Left renal cortex interstitium (tissue), 4 donors: ENCODE results near the gene SPRR4. TPM values are rescaled to one million over a fixed set of nuclear protein-coding genes. Genes with fewer than 3 reads are reported as not detected.

Experiments
- DNase-seq, 4 donors: peaks; one replicate each; pipeline ENCODE4 v3.0.0-alpha.2; 2013; ENCODE audit warnings: low read depth in 4 of 4, low spot score in 2 of 4, missing footprints in 1 of 4
- polyA plus RNA-seq, 4 donors: library from polyadenylated mRNA; unstranded; fragments of 120-200 nt; gene quantifications; one replicate each; pipeline ENCODE4 v1.2.1, GENCODE V29; 2013; ENCODE audit not compliant: insufficient read length in 4 of 4

Gene SPRR4, protein sequence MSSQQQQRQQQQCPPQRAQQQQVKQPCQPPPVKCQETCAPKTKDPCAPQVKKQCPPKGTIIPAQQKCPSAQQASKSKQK
- polyA plus RNA-seq, result not detected

DNA sequence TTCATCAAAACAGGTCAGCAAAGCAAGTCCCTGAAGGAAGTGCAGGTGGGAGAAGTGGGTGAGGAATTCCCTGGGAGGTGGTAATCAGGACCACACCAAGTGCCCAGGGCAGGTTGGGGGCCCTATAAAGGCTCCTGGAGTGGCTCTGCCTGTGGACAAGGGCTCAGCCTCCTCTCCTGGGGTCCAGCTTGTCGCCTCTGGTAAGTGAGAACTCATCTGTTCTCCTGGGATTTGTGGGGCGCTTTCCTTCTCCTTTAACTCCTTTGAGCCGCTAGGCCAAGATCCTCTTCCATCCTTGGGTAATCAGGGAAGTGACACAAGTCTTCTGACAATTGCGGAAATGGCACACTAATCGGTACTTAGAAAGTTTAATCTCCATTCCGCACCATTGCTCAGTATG, at the start of gene SPRR4:
SPRR4 (plus strand) TSS at position 154 of the 400 bp plus-strand sequence. CDS start 1,243 bp downstream, outside the sequence.
- DNase-seq, result no peak

DNA sequence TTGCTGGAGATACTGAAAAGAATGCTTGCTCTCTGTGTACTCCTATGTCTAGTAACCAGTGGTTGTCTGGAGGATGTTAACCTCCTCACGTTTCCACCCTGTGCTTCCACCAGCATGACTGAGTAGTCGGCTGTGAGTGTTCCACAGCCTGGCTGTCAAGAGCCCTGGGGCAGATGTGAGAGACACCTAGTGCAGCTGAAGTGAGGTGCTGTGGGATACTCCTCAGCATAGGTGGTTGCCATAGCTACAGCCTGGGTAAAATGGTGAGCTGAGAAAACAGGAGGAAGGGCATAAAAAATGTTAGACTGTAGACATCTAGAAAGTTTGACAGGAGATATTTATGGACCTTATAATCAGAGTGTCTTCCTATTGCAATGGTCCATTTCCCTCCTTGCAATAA, 46.3 kb upstream of the SPRR4 start:
- DNase-seq, result no peak

DNA sequence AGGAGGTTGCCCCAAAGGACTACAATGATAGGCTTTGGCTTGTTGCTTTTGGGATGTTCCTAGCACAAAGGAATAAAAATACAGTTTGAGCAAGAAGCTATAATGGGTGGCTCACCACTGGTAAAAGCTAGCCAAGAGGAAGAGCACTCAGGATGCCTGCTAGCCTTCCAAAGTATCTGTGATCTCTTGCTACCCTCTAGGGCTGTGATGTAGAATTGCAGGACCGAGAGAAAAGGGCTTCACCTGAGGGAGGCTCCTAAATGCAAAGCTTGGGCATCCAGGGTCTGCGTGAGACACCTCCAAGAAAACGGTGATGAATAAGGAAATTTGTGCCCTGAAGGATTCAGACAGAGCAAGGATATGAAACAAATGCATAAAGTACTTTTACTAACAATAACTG, 44.4 kb upstream of the SPRR4 start:
- no peak for DNase-seq

DNA sequence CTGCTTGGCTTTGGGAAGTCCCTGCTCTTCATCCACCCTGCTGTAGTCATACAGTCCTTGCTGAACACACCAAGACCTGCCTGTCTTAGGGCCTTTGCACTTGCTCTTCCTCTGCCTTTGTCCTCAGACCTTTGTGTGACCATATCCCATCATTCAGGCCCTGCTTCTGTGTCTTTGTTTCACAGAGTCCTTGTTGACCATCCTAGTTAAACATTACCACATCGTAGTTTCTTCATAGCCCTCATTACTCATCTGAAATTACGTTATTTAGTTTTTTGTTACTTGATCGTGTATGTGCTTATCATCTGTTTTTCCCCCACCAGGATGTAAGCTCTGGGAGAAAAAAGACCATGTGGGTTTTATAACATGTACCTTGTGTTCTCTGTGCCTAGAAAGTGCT, 41.8 kb upstream of the SPRR4 start:
- DNase-seq, result no peak

DNA sequence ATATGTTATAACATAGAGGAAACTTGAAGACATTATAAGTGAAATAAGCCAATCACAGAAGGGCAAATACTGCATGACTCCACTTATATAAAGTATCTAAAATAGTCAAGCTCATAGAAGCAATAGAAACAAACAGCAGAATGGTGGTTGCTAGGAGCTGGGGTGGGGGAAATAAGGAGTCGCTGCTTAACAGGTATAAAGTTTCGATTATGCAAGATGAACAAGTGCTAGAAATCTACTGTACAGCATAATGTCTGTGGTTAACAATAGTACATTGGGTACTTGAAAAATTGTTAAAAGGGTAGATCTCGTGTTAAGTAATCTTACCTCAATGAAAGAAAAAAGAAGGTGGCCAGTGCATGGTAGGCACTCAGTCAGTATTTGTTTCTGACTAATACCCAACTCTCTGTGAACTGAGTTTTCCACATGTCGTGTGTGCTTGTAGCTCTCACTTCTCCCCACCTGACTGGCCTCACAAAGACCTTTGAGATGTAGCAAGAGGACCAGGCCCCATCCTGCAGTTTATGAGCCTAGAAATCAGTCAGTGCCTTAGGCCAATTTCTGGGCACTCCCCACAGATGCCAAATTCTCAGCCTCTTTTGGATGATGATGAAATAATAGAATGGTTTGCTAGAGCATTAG, 38.2 kb upstream of the SPRR4 start:
- DNase-seq, result no peak

DNA sequence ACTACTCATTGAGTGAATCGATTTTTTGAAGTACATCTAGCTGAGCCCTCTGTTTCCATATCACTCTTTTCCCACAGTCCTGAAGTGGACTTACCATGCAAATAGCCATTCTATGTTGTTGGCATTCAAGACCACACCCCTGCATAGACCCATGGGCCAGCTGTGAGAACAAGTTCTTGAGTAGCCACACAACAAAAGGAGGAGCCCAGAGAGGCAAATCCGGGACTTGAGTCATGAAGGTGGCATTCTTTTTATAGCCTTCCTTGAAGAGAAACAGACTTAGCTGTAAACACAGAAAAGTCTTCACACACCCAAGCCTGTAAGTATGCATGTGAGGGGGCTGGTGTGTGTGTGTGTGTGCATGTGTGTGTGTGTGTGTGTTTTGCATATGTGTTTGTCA, 37.3 kb upstream of the SPRR4 start:
- no peak for DNase-seq

DNA sequence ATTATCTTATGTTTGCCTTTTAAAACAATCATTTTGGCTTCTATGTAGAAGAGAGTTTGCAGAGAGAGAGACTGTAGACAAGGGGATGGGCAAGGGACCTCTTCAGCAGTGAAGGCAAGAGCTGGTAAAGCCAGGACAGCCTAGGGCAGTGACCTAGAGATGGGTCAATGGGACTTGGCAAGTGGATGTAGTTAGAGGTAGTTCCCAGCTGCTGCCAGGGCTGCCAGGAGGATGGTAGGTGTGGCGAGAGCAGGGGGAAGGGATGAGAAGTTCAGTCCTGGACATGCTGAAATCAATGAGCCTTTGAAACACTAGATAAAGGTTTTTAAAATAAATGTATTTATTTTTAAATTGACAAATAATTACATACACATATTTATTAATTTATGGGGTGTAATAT, 29.8 kb upstream of the SPRR4 start:
- DNase-seq, result no peak

DNA sequence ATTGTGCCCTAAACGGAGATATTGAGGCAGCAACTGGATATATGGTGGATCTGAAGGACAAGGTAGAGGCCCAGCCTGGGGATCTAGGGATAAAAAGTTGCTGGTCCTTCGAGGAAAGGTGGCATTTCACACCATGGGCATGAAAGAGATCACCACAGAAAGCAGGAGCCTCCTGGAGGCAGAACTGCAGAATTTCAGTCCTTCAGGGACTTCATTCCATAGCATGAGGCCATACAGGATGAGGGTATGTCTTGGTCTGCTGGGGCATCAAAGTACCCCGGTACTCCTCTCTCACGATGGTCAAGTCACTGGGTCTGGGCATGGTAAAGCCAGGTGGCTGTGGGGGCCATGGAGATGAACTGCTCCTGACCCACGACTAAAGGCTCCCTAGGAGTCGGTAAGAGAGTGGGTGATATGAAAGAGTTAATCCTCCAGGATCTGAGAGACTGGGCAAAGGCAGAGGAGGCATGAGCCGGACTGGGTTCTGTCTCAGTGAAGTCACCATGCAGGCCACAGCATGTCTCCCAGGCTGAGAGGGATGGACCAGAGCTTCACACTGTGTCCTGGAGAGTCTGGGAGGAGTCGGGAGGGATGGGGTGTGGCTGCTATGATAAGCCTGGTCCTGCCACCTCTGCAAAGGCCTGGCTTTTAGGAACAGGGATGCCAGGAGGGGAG, 29.3 kb upstream of the SPRR4 start:
- DNase-seq, result no peak

DNA sequence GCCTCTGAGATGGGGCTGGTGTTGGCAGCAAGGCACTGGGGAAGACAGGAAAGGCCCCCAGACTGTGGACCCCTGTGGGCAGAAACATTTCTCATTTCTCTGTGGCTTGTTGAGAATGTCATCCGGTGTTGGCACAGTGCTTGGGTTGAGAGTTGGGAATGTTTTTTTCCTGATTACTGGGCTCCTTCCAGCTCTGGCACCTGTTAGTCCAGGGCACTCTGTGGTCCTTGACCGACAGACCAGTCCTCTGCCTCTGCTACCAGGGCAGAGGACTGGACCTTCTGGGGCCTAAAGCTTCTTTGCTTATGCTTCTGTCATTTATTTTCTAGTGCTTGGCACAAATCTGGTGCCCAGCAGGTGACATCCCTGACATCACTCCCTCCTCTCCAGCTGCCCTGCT, 28.3 kb upstream of the SPRR4 start:
- DNase-seq, result no peak

DNA sequence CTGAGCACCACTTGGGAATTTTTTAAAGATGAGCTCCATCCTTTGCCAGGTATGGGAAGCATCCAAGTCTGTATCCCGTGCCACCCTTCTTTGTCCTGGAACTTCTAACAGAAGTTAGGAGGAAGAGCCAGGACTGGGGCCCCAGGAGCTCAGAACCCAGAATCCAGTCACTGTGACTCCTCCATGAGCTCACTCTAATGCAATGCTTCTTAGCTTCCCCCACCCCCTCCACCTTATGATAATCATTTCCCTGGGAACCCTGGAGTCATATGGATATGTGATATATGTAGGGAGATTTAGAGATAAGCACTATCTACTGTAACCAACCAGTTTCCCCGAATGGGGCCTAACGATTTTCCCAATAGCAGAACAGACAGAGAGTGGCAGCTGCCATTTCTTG, 24.2 kb upstream of the SPRR4 start:
- no peak for DNase-seq

DNA sequence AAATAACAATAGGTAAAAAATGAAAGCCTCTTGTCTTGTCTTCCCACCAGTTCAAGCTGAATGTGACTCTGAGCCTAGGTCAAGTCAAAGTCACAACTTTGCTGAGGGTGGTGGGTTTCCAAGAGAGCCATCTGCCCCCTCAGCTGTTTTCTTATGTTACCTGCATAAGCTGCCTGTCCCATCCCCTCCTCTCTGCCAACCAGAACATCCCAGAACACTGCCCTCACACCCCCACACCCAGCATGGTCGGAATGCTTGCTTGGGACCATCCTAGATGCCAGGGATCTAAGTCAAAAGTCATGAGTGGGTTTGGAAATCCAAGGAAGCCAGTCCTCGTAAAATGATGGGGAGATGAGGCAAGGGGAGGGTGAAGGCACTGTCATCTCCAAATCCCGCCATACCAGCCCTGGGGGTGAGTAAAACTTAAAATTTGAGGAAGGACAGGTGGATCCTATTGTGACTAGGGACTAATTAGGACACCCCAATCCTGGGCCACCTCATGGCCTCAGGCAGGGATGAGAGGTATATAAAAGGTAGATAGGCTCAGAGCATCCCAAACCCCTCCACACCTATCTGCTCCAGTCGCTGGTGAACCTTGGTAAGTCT, 23.7 kb upstream of the SPRR4 start, which contains the start of gene SPRR5:
SPRR5 (plus strand) TSS at position 556 of the 606 bp plus-strand sequence. CDS start 1,349 bp downstream, outside the sequence.
- no peak for DNase-seq

DNA sequence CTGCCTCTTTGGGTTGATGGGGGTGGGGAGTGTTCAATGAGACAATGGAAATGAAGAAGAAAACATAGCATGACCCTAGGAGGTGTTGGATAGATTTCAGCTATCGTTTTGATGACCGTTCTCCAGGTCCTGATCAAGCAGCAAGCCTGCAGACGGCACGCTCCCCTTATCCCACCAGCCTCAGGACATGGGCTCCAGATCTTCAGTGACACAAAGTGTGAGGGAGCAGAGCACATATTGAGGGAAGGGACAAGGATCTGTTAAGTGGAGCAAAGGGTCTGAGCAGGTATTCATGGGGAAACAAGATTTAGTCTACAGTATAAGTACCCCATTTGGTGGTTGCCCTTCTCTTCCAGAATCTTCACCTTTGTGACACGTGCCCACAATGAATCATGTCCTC, 18.7 kb upstream of the SPRR4 start:
- no peak for DNase-seq

DNA sequence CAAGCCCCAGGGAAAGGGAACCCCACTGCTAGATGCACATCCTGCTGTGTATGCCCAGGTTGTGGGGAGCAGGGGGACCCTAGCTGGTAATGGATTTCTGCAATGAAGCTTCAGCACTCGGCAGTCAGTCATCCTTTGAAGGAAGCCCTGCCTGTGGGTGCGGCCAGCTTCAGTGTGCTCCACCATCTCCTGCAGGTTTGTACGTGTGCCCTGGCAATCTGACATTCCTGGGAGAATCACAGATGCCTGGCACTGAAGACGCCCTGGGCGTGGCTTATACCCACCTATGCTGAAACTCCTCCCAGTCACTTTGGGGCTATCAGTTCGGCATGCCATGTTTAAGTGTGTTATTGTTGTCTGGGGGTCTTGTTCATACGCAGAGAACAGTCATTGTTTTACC, 16.7 kb upstream of the SPRR4 start:
- DNase-seq, result no peak

DNA sequence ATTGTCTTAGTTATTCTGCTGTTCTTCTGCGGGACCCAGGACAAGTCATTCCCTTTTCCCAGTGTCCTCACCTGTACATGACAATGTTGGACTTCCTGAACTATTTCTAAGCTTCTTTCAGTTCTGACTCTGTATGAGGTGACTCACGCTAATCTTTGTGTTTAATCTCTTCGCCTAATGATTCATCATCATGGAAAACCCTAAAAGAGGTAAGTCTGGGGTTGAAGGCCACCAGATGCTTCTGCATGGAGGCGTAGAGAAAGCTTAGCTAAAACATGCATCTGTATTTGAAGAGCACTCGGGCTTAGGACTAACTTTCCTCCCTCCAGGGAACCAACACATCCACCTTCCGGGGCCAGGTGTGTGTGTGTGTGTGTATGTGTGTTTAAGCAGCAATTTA, 16.0 kb upstream of the SPRR4 start:
- no peak for DNase-seq

DNA sequence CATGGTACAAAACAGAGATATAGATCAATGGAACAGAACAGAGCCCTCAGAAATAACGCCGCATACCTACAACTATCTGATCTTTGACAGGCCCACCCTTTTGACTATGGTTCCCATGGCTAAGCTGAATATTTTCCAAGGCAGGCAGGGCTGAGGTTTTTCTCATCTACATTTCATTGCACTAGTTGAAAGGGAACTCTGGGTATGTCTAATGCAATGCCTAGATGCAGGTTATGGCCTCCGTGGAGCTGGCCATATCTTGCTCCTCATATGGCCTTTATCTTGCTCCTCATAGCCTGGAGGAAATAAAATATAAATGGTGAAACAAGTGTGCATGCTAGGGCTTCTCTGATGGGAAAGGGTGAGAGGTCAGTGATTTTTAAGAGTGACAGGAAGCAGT, 12.9 kb upstream of the SPRR4 start:
- DNase-seq, result no peak

DNA sequence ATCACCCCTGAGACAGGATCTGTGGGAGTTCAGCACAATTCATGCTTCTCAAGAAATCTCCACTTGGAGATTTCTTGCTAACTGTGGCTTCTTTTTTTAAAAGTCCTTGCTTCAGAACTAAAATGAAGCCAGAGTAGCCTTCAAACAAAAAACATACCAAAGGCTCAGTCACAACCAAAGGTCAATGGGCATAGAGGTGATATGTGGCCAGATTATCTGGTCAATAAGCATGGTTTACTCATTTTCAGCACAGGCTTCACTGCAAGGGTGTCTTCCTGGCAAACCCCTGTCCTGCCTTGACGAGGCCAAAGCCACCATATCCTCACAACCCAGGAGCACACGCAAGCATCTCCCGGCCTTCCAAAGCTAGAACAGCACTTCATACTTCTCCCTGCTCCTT, 11.2 kb upstream of the SPRR4 start:
- DNase-seq, result no peak

DNA sequence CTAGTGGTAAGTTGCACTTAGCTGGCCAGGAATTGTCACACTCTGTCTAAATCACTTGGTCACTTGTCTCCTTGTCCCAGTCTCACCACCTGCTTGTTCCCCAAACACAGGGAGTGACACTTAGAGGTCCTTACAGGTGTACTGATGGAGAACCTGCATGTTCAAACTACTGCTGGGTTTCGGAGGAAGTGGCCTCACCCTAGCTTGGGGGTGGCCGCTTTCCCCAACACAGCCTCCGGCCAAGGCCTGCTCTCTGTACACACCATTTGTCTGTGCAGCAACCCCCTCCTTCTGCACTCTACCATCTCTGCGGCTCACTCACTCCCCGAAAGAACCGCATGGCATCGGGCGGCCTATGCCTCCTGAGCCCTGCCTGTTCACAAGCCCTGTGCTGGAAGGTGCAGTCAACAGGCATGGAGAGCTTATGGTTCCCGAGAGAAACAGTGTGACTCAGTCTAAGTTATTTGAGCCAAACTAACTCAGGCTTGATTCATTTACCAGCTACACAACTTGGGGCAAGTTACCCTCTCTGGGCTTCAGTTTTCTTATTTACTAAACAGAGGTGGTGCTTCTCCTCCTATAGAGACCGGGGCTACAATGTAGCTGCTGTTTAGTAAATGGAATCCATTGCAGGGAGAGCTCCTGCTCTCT, 10.5 kb upstream of the SPRR4 start:
- no peak for DNase-seq

DNA sequence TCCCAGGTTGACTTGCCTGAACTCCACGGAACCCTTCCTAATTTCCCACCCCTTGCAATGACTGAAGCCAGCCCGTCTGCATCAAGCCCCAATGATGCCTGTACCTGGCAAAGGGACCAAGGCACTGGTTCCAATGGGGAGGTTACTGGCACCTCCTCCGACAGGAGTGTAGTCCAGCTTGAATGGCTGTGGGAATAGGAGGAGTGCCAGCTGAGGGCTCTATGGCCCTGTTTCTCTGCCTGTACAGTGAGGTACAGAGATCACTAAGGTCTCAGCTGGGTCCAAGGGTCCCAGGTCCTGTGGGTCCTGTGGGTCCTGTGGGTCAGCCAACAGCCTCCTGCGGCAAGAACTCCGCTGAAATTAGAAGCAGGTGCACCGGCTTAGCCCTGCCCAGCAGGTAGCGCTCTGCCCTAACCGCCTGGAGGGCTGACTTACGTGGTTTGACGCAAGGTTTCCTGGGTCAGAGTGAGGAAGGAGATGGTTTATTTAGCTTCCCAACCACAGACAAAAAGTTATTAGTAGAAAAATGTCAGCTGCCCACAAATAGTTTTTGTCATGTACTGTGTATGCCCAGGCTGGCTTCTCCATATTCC, 9.9 kb upstream of the SPRR4 start:
- DNase-seq, result no peak

DNA sequence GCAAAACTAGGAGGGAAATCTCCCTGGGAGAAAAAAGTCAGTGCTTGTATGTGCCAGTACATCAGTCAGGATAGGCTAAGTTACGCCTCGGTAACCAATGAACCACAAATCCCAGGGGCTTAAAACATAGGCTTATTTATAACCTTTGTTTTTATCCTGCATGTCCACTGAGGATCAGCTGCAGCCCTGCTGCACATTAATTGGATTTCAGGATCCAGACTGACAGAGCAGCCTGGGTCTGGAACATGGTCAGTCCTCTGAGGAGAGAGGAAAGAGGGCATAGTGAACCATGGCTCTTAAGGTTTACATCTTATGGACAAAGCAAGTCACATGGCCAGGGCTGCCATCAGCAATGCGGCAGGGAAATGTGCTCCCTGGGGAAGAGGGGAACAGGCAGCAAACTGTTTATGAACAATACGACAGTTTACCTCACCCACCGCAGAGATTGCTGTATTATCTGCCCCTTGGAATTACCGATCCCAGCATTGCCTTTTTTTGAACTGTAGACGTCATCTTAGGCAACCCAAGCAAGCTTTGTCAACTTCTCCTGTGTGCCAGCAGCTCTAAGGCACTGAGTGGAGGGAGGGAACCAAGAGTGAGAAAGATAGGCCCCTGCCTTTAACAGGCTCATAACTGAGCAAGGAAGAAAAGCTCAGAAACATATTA, 9.1 kb upstream of the SPRR4 start:
- DNase-seq, result no peak

DNA sequence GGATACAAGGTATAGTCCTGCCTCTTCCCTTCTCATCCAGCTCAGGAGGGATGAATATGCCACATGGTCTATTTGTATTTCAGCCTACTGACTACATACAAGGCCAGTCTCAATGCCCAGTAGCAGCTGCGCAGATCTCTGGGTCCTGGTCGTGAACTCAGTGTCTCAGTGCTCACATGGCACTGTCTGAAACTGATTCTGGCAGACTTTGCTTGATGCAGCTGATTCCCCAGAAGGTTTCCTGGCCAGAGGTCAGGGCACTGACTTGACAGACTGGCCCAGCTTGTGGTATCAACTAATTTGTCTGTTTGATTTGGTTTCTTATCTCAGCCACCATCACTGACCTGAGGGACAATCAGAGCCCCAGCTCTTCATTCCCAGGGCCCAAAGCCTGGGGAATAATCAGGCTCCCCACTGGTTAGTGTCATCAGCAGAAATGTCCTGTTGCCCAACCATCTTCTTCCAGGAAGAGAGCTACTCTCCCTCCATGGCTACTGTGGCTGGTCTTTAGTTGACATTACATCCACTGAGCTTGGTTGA, 7.5 kb upstream of the SPRR4 start:
- no peak for DNase-seq
